ENCODE measurements around the gene TEAD1.
A peak's percentile ranks its signal among the peaks of the same experiment; 100 is the strongest.

The TEAD1 gene

DNA sequence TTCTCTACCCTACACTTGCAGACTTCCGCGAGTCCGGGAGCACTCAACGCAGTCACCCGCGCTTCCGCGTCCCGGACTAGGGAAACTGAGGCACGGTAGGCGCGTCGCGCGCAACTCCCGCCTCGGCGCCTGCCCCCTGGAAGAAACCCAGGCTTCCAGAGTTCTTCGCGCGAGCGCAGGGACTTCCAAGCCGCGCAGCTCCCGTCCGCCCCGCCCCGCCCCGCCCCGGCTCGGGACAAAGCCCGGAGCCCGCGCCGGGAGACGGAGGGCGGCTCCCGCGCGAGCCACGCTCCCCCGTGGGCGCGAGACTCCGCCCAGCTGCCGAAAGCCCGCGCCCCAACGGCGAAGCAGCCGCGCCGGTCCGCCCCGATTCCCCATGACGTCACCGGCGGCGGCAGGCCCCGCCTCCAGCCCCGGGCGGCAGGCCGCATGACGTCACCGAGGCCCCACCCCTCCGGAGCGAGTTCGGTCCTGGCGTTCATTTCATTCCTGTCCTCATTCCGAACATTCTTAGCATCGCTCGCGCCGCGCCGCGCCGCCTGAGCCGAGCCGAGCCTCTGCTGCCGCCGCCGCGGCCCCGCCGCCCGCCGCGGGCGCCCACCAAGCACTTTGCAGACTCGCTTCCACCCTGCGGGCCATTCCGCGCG, at the start of gene TEAD1:
Gene TEAD1 (plus strand): TSS at position 498 of the 647 bp plus-strand sequence.
- peak; percentile 53 for DNase-seq

- DNase-seq = no peak
Measured at GRCh38 chr11:12624595-12624994, 49.6 kb upstream of the TEAD1 start.

- no peak for DNase-seq
Measured at GRCh38 chr11:12625438-12626071, 48.7 kb upstream of the TEAD1 start.

DNA sequence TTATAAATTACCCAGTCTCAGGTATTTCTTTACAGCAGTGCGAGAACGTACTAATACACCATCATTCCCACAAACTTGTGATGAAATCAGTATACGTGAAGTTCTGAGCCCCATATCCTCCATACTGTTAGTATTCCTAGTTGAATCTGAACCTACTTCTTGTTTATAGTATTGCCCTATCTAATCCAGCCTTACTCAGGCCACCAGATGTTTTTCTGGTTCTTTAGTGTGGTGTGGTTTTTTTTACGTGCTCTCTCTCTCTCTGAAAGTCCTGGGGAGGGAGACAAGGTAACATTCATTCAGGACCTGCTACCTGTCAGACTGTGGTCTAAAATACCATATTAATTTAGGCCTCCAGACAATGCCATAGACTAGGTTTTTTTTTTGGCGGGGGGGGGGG, 47.6 kb upstream of the TEAD1 start:
- no peak for DNase-seq

DNA sequence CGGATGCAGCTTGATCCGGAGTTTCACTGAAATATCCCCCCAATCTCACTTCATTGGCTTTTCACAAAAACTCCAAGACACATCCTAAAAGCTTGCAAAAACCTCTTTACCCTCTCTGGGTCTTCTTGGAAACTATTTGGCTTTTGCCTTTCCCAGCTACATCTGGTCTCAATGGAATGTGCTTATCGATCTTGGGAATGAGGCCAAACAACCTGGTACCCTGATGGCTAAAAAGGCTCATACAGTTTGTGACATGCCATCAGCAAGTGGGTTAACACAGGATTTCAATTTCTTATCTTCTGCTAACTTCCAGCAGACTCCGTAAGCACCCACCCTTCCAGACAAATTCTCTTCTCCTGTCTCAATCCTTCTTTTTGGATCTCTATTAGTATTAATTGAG, 45.9 kb upstream of the TEAD1 start:
- DNase-seq = no peak

GRCh38 chr11:12629601-12630313, 44.5 kb upstream of the TEAD1 start:
- no peak for DNase-seq

GRCh38 chr11:12631651-12632050, 42.6 kb upstream of the TEAD1 start:
- DNase-seq = no peak

GRCh38 chr11:12634329-12634728, 39.9 kb upstream of the TEAD1 start:
- DNase-seq = no peak

DNA sequence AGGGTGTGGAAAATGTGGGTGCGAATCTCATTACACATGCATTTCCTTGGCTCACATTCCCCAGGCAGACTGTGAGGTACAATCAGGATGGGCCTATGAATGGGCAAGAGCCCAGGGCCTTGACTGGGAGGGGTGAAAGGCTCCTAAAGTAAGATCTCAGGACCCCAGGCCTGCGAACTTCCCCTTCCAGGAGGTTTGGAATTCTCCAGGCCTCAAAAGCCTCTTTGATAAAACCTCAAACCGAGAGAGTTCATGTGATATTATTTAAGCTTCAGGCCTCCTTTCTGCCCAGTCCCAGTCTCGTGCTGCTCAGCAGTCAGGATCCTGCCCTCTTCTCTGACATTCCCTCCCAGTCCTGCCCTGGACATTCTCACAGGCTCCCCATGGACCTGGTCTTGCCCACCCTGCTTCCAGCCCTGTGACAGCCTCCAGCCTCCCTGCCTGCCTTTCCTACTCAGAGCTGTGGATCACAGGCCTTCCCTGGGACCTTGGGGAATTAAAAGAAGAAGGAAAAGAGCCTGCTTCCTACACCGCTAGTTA, 37.3 kb upstream of the TEAD1 start:
- no peak for DNase-seq

DNA sequence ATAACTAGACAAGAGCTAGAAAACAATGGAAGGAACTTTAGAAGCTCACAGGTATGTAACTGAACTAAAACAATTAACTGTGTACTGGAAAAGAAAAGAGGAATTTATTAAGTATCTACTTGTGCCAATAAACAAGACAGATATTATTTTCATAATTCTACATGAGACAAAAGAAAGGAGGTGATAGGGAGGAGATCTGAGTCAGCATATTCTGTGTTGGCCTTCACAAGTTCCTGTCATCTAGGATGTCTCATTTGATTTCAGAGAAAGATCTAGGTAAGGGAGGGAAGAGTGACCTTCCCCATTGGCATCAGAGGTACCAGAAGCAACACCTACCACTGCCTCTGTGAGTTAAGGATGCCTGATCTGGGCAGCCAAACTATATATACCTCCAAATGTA, 34.8 kb upstream of the TEAD1 start:
- no peak for DNase-seq

DNA sequence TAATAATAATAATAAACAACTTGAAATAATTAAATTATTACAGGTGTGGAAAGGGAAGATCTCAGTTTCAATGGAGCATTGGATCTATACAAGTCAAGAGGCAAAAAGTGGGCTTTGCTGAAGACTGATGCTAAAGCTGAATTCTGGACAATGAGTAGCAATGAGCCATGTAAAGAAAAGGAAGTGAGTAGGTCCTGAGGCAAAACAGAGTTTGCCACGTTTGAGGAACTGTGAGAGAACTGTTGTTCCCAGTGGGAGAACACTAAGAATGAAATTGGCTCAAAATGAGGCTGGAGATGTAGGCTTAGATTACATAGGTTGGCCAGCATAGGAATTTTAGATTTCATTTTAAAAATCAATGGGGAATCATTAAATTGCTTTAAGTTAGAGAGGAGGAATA, 33.9 kb upstream of the TEAD1 start:
- DNase-seq = no peak

DNA sequence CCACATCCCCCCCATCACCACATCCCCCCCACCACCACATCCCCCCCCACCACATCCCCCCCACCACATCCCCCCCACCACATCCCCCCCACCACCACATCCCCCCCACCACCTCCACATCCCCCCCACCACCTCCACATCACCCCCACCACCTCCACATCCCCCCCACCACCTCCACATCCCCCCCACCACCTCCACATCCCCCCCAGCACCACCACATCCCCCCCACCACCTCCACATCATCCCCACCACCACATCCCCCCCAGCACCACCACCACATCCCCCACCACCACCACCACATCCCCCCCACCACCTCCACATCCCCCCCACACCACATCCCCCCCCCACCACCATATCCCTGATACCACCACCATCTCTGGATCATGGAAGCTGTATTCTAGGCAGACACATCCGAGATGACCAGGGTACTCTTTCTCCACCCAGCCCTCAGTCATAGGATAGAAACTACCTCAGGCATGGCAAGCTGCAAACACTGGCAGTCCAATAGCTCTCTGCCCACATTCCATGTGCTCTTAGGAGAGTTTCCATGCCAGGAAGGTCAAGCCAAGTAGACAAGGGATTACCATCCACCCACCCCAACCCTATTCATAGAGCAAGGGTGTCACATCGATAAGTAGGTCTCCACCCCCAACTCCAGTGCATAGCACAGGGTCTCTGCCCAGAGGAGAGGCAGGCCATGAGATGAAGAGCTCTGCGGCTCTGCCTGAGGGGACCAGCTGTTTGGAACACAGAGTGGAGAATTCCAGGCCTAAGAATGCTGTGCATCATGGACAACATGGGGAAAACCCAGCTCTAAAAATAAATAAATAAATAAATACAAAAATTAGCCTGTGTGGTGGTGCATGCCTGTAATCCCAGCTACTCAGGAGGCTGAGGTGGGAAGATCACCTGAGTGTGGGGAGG, 33.0 kb upstream of the TEAD1 start:
- DNase-seq = no peak

GRCh38 chr11:12642040-12642439, 32.2 kb upstream of the TEAD1 start:
- no peak for DNase-seq

DNA sequence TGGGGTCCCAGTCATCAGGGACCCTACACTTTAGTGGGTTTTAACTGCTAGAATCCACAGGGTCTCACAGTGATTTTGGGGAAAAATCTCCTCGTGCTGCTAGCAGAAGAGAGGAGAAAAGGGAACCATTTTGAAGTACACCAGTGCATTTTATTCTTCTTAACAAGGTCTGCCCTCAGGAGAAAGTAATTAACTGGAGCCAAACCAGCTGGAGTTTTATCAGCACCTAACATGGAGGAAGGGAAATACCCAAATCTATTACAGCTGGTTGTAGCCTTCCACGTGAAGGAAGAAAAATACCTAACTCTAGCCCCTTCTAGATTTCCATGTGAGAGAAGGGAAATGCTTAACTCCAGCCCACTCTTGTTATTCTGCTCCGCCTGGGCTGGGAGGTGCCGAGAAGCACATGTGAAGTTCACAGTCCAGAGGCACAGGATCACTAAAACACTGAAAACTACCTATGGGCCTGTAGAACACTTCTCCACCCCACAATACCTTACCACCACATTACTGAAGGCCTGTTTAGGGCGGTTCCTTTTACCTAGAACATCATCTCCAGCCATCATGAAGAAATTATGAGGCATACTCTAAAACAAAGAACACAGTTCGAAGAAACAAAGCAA, 31.3 kb upstream of the TEAD1 start:
- DNase-seq = no peak

DNA sequence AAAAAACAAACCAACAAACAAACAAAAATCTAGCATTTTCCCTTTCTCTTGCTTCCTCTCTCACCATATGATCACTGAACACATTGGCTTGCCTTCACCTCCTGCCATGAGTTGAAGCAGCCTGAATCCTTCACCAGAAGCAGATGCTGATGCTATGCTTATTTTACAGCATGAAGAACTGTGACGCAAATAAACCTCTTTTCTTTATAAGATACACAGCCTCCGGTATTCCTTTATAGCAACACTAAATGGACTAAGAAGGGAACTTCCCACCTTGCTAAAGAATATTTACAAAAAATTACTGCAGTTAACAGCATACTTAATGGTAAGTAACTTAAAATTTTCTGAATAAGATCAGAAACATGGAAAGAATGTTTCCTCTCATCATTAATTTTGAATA, 27.7 kb upstream of the TEAD1 start:
- DNase-seq = no peak

GRCh38 chr11:12653729-12654128, 20.5 kb upstream of the TEAD1 start:
- DNase-seq = no peak

GRCh38 chr11:12655842-12656241, 18.4 kb upstream of the TEAD1 start:
- DNase-seq = no peak

GRCh38 chr11:12657336-12657735, 16.9 kb upstream of the TEAD1 start:
- DNase-seq = no peak

DNA sequence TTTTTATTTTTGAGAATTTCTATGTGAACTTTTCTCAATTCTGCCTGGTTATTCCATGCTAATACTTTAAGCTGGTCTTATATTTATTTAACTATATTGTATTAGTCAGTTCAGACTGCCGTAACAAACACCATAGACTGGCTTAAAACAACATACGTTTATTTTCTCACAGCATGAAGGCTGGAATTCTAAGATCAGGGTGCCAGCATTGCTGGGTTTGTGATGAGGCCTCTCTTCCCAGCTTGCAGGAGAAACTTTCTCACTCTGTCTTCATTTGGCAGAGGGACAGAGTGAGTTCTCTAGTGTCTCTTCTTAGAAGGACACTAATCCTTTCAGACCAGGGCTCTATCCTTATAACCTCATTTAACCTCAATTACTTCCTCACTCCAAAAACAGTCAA, 16.2 kb upstream of the TEAD1 start:
- no peak for DNase-seq

DNA sequence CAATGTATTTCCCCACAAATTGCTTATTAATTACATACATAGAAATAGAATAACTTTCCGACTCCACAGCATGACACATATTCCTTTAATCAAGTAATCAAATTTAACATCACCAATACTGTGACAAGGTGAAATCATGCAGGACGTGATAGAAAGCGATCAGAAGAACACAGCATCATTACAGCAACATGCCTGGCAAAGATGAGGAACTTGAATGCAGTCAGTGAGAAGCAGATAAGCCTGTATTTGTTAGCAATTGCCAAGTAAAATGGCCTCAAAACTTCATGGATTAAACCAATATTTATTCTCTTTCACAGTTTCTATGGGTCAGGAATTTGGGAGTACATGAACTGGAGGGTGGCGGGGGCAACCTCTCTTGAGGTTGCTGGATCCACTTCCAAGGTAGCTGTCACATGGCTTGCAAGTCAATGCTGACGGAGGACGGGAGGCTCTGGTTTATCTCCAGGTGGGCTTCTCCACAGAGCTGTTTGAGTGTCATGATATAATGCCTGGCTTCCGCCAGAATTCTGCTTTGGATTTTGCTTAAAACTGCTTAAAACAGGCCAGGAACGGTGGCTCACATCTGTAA, 12.0 kb upstream of the TEAD1 start:
- DNase-seq = no peak

- no peak for DNase-seq
Measured at GRCh38 chr11:12664385-12664784, 9.8 kb upstream of the TEAD1 start.

- no peak for DNase-seq
Measured at GRCh38 chr11:12666915-12667314, 7.3 kb upstream of the TEAD1 start.
